Stimulated activated CD8-positive, alpha-beta memory T cell treated with anti-CD3 and anti-CD28 coated beads, Interleukin-12 subunit alpha, Interleukin-12 subunit beta, amount 100 ng/mL, for 24 hours (primary cell): ENCODE data around the gene MOK.

Experiments
- DNase-seq: peaks from one replicate; pipeline ENCODE4 v3.0.0-alpha.2; 2020; ENCODE audit errors: extremely low read depth

MOK gene

GRCh38 chr14:102205560-102205959 lies 99.4 kb downstream of the MOK start:
- DNase-seq, result no peak

- no peak for DNase-seq
Measured at GRCh38 chr14:102203382-102203781, 101.6 kb downstream of the MOK start.

- DNase-seq, result no peak
Measured at GRCh38 chr14:102202944-102203343, 102.0 kb downstream of the MOK start.

GRCh38 chr14:102201776-102202175 lies 103.2 kb downstream of the MOK start:
- DNase-seq, result no peak

- DNase-seq, result no peak
Measured at GRCh38 chr14:102201353-102201738, 103.6 kb downstream of the MOK start.

- DNase-seq, result no peak
Measured at GRCh38 chr14:102200690-102201352, 104.1 kb downstream of the MOK start.

- no peak for DNase-seq
Measured at GRCh38 chr14:102197317-102197853, 107.6 kb downstream of the MOK start.

GRCh38 chr14:102196902-102197230 lies 108.1 kb downstream of the MOK start:
- no peak for DNase-seq

- DNase-seq, result no peak
Measured at GRCh38 chr14:102196039-102196901, 108.7 kb downstream of the MOK start.

GRCh38 chr14:102195446-102195845 lies 109.5 kb downstream of the MOK start:
- no peak for DNase-seq

- no peak for DNase-seq
Measured at GRCh38 chr14:102194856-102195255, 110.1 kb downstream of the MOK start.

GRCh38 chr14:102192840-102193502 lies 112.0 kb downstream of the MOK start:
- no peak for DNase-seq

- no peak for DNase-seq
Measured at GRCh38 chr14:102189874-102190273, 115.1 kb downstream of the MOK start.

GRCh38 chr14:102188187-102188586 lies 116.8 kb downstream of the MOK start:
- DNase-seq, result no peak

- DNase-seq, result no peak
Measured at GRCh38 chr14:102187568-102188001, 117.4 kb downstream of the MOK start.

- no peak for DNase-seq
Measured at GRCh38 chr14:102187044-102187443, 117.9 kb downstream of the MOK start.

- no peak for DNase-seq
Measured at GRCh38 chr14:102185360-102185759, 119.6 kb downstream of the MOK start.

- DNase-seq, result no peak
Measured at GRCh38 chr14:102184316-102185035, 120.5 kb downstream of the MOK start.

GRCh38 chr14:102183886-102184285 lies 121.1 kb downstream of the MOK start:
- no peak for DNase-seq

- DNase-seq, result no peak
Measured at GRCh38 chr14:102182936-102183619, 121.9 kb downstream of the MOK start.

- no peak for DNase-seq
Measured at GRCh38 chr14:102182190-102182589, 122.8 kb downstream of the MOK start.
